ENCODE results near the gene LRP1B. TPM values are rescaled to one million over a fixed set of nuclear protein-coding genes. Genes with fewer than 3 reads are reported as not detected.

The LRP1B gene
- polyA plus RNA-seq, 2 of the 4 experiments (the other 2 are of a cell fraction), result 0.03 TPM; not detected in 1

GRCh38 chr2:140695155-140695554, 1435.7 kb downstream of the LRP1B start:
- Histone ChIP-seq H3K4me1 (peaks cover 5% of the 10 kb centered on the region; the same call in 1 of the 3 replicates), H3K4me2 (no peak overlapping the region), H3K9me3 (no peaks in the 10 kb centered on the region), H3K4me3 (no peak overlapping the region), H3K27ac (no peak overlapping the region)
- TF ChIP-seq JUN (IDR thresholded peaks at IDR 0.05) (no peak), SMC3 (IDR thresholded peaks at IDR 0.05) (0 out of 3 replicates have a peak, but pooled peaks have one; percentile 10)
- no peak for FAIRE-seq
- 50% methylated on average over 1 of the region's 1 CpG for WGBS (ENCODE audit: missing lambda C conversion rate)
- ATAC-seq, result peak; percentile 63 to 82
- ChIA-PET CTCF (interaction anchor here (1.0 kb wide), 1 partner anchor 21 kb away, joined by 4 read pairs; no protein-coding TSS in a partner anchor), POLR2A (no interaction called here)
- DNase-seq (ENCODE audit: low read depth in 1 of 2, low spot score in 1 of 2), result peak in 1 of 2 experiments; percentile 45

GRCh38 chr2:140687825-140688224, 1443.0 kb downstream of the LRP1B start:
- DNase-seq (ENCODE audit: low read depth in 1 of 2, low spot score in 1 of 2), result no peak
- Histone ChIP-seq H3K4me1 (no peaks in the 10 kb centered on the region), H3K9me3 (no peaks in the 10 kb centered on the region), H3K4me3 (no peak overlapping the region), H3K4me2 (no peak overlapping the region), H3K27ac (no peak overlapping the region)
- ChIA-PET POLR2A (no interaction called here), CTCF (no interaction called here)
- no peak for ATAC-seq
- no peak for FAIRE-seq
- TF ChIP-seq CTCF (IDR thresholded peaks at IDR 0.05) (no peak), ZNF302 (CRISPR knock-in tag; IDR thresholded peaks at IDR 0.05) (no peak), USF2 (IDR thresholded peaks at IDR 0.05) (no peak), MYC (IDR thresholded peaks at IDR 0.05; ENCODE audit: borderline replicate concordance, low read length) (no peak), RNF2 (IDR thresholded peaks at IDR 0.05; ENCODE audit: borderline replicate concordance, low read depth) (no peak), RCOR1 (IDR thresholded peaks at IDR 0.05; ENCODE audit: low read depth, low read length) (no peak), ZSCAN20 (CRISPR knock-in tag; IDR thresholded peaks at IDR 0.05) (no peak), RAD21 (conservative IDR thresholded peaks at IDR 0.05 in 1 of 2, IDR thresholded peaks at IDR 0.05 in 1 of 2) (no peak), POLR2AphosphoS2 (conservative IDR thresholded peaks at IDR 0.05; ENCODE audit: low read length) (no peak), EP300 (IDR thresholded peaks at IDR 0.05) (no peak), ZC3H11A (IDR thresholded peaks at IDR 0.05) (no peak), HMGXB4 (CRISPR knock-in tag; IDR thresholded peaks at IDR 0.05; ENCODE audit: borderline replicate concordance) (no peak), CBX8 (IDR thresholded peaks at IDR 0.05) (no peak)

- WGBS (ENCODE audit: missing lambda C conversion rate), result 96% methylated on average over 11 of the region's 18 CpGs
- no peak overlapping the region for H3K27ac ChIP-seq
- ChIA-PET POLR2A (no interaction called here), CTCF (no interaction called here)
- no peak for ATAC-seq
- TF ChIP-seq EHF (CRISPR knock-in tag; IDR thresholded peaks at IDR 0.05) (no peak), FOSB (CRISPR knock-in tag; IDR thresholded peaks at IDR 0.05) (no peak), ELK1 (IDR thresholded peaks at IDR 0.05; ENCODE audit: low read depth, low read length) (no peak), RFX5 (IDR thresholded peaks at IDR 0.05) (no peak), ATOH8 (CRISPR knock-in tag; IDR thresholded peaks at IDR 0.05; ENCODE audit: low read depth) (no peak)
- no peaks in the 10 kb centered on the region for H3K9me3 ChIP-seq
- FAIRE-seq, result no peak
- H3K4me2 ChIP-seq, result no peak overlapping the region
- no peak overlapping the region for H3K4me3 ChIP-seq
- no peaks in the 10 kb centered on the region for H3K4me1 ChIP-seq
- no peak for DNase-seq (ENCODE audit: low read depth in 1 of 2, low spot score in 1 of 2)
Measured at GRCh38 chr2:140683658-140684057, 1447.2 kb downstream of the LRP1B start.

All from A549 (cell line).